ENCODE data around the gene MUC2. TPM values are rescaled to one million over a fixed set of nuclear protein-coding genes. Genes with fewer than 3 reads are reported as not detected.

MUC2 gene
- total RNA-seq, 1 experiment from 2014 or later: 0.26 TPM

Other genes with a start within 250 kb of the MUC2 start
- gene CRACR2B, start 247.0 kb upstream of the MUC2 start, total RNA-seq (2014; rRNA removed): 10.6 and 19.8 TPM in 2 replicates
- 469 and 490 TPM in 2 replicates for gene CD151, start 241.9 kb upstream of the MUC2 start, total RNA-seq (2014; rRNA removed)
- 661 and 1,148 TPM in 2 replicates for gene POLR2L, start 232.3 kb upstream of the MUC2 start, total RNA-seq (2014; rRNA removed)
- 121 and 138 TPM in 2 replicates for gene TSPAN4, start 232.0 kb upstream of the MUC2 start, total RNA-seq (2014; rRNA removed)
- gene CHID1, start 164.1 kb upstream of the MUC2 start, total RNA-seq (2014; rRNA removed): 70.2 and 116 TPM in 2 replicates
- 29.6 and 42.8 TPM in 2 replicates for gene AP2A2, start 149.0 kb upstream of the MUC2 start, total RNA-seq (2014; rRNA removed)
- gene MUC6, start 38.2 kb upstream of the MUC2 start, total RNA-seq (2014; rRNA removed): 0.18 and 0.23 TPM in 2 replicates
- 0.11 and 0.35 TPM in 2 replicates for gene MUC5AC, start 83.1 kb downstream of the MUC2 start, total RNA-seq (2014; rRNA removed)
- 24.3 and 33.0 TPM in 2 replicates for gene MUC5B, start 148.2 kb downstream of the MUC2 start, total RNA-seq (2014; rRNA removed)
- 36.1 and 43.2 TPM in 2 replicates for gene TOLLIP, start 234.8 kb downstream of the MUC2 start, total RNA-seq (2014; rRNA removed)

Data from PC-3 (cell line).